Activated CD8-positive, alpha-beta T cell treated with anti-CD3 and anti-CD28 coated beads for 36 hours (primary cell): Measurements from ENCODE around the gene ENAH. TPM values are rescaled to one million over a fixed set of nuclear protein-coding genes. Genes with fewer than 3 reads are reported as not detected.
"Not testable (repeated sequence)": the region's sequence is repeated elsewhere in the genome, so short reads cannot be mapped to it uniquely, and the experiment has no call there.

Experiments
- ATAC-seq: fragments of 200-7000 bp; cut with Tn5 transposase; one replicate; pipeline ENCODE4 v1.10.0; 2021; ENCODE audit warnings: mild to moderate bottlenecking, moderate library complexity
- CTCF ChIA-PET: fragments of 350-600 bp; sonication (Branson Sonifier 250); formaldehyde crosslinking; loops from one replicate; lab custom pipeline; 2021; ENCODE audit warnings: antibody characterized with exemption; lab: Charles Lee
- POLR2A ChIA-PET: fragments of 350-600 bp; sonication (Branson Sonifier 250); formaldehyde crosslinking; loops from one replicate; lab custom pipeline; 2021; ENCODE audit warnings: antibody characterized with exemption; lab: Charles Lee
- DNase-seq: peaks from one replicate; pipeline ENCODE4 v3.0.0-alpha.2; 2020
- H3K27ac Mint-ChIP-seq: one replicate; pipeline ENCODE4 v1.8.0; 2021; ENCODE audit warnings: mild to moderate bottlenecking, mixed read lengths
- H3K27me3 Mint-ChIP-seq: one replicate; pipeline ENCODE4 v1.8.0; 2021; ENCODE audit warnings: mixed read lengths
- H3K36me3 Mint-ChIP-seq: one replicate; pipeline ENCODE4 v1.8.0; 2021; ENCODE audit warnings: low read depth, mixed read lengths
- H3K4me1 Mint-ChIP-seq: one replicate; pipeline ENCODE4 v1.8.0; 2021; ENCODE audit warnings: low read depth, mixed read lengths
- H3K4me3 Mint-ChIP-seq: one replicate; pipeline ENCODE4 v1.8.0; 2021; ENCODE audit warnings: mild to moderate bottlenecking, moderate library complexity, mixed read lengths
- H3K9me3 Mint-ChIP-seq: one replicate; pipeline ENCODE4 v1.8.0; 2021; ENCODE audit warnings: mixed read lengths
- intact Hi-C: fragments of 100-400 bp; cut with micrococcal nuclease; formaldehyde crosslinking; loops from one replicate; pipeline ENCODE4 v1.10.0; 2022
- total RNA-seq, 2 experiments: library from RNA; stranded (reverse); gene quantifications; one replicate each; pipeline ENCODE4 v1.2.3, GENCODE V29; 2021
- TF ChIP-seq, protein P1 (sequence below): fragments of 200-600 bp; IDR thresholded peaks from one replicate; pipeline ENCODE4 v1.8.0; 2022; ENCODE audit warnings: antibody characterized with exemption, mild to moderate bottlenecking

The ENAH gene
- total RNA-seq, 2 experiments from 2014 or later = 0.51 to 0.65 TPM

DNA sequence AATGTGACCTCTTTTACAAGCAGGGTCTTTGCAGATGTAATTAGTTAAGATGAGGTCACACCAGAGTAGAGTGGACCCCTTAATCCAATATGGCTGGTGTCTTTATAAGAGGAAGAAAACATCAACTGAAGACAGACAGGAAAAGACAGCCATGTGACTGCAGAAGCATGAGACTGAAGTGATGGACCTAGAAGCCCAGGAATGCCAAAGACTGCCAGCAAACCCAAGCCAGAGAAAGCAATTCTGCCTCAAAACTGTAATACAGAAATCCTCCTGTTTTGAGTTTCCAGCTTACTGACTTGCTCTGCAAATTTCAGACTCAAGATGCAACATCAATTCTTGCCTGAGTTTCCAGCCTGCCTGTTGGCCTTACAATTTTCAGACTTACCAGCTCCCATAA lies 17.3 kb downstream of the ENAH start:
- ATAC-seq (no peak), DNase-seq (no peak)
- Mint-ChIP-seq H3K27ac (no peak overlapping the region), H3K4me3 (no peak overlapping the region), H3K9me3 (no peaks in the 10 kb centered on the region), H3K4me1 (no peaks in the 10 kb centered on the region), H3K36me3 (no peaks in the 10 kb centered on the region), H3K27me3 (peaks cover 3% of the 10 kb centered on the region)
- intact Hi-C loops = no loop called here
- ChIA-PET CTCF (no interaction called here), POLR2A (no interaction called here)
- TF ChIP-seq, protein P1, sequence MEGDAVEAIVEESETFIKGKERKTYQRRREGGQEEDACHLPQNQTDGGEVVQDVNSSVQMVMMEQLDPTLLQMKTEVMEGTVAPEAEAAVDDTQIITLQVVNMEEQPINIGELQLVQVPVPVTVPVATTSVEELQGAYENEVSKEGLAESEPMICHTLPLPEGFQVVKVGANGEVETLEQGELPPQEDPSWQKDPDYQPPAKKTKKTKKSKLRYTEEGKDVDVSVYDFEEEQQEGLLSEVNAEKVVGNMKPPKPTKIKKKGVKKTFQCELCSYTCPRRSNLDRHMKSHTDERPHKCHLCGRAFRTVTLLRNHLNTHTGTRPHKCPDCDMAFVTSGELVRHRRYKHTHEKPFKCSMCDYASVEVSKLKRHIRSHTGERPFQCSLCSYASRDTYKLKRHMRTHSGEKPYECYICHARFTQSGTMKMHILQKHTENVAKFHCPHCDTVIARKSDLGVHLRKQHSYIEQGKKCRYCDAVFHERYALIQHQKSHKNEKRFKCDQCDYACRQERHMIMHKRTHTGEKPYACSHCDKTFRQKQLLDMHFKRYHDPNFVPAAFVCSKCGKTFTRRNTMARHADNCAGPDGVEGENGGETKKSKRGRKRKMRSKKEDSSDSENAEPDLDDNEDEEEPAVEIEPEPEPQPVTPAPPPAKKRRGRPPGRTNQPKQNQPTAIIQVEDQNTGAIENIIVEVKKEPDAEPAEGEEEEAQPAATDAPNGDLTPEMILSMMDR = no peak

DNA sequence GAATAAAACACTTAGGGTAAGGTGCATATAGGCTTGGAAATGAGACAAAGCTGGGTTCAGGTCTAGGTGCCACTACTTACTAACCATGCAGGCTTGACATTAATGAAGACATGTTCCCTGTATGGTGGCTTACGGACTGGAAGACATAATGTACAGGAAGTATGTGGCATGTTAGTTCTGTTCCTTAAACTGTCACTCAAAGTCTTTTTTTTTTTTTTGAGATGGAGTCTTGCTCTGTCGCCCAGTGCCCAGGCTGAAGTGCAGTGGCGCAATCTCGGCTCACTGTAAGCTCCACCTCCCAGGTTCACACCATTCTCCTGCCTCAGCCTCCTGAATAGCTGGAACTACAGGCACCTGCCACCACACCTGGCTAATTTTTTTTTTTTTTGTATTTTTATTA lies 20.1 kb downstream of the ENAH start:
- ChIA-PET CTCF (interaction anchor here (1.0 to 1.9 kb wide), 2 partner anchors 8 to 12 kb away, joined by 3 to 5 read pairs; no protein-coding TSS in a partner anchor), POLR2A (interaction anchor here (0.6 kb wide), 1 partner anchor 29 kb away, joined by 4 read pairs; no protein-coding TSS in a partner anchor)
- H3K9me3 Mint-ChIP-seq, ATAC-seq, H3K4me1 Mint-ChIP-seq, intact Hi-C loops, DNase-seq, H3K36me3 Mint-ChIP-seq, H3K27me3 Mint-ChIP-seq, H3K4me3 Mint-ChIP-seq, H3K27ac Mint-ChIP-seq: not testable (repeated sequence)

DNA sequence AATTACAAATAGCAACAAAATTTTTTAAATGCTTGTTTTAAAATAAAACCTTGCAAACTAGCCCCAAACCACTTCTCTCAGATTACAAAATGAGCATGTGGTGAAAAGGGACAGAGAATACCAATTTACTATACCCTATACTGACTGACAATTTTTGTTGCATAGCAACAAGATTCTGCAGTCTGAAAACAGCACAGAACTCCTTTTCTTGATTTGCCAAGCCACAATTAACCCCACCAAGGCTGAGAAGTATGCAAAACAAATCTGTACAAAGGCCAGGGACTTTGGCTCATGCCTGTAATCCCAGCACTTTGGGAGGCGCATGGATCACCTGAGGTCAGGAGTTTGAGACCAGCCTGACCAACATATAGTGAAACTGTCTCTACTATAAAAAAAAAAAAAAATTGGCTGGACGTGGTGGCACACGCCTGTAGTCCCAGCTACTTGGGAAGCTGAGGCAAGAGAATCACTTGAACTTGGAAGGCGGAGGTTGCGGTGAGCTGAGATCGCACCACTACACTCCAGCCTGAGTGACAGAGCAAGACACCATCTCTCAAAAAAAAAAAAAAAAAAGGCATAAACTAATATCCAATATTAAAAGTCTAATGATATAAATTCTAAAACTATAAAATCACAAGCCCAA lies 21.8 kb downstream of the ENAH start:
- H3K27ac Mint-ChIP-seq = no peak overlapping the region
- no peak for DNase-seq
- H3K4me3 Mint-ChIP-seq = no peak overlapping the region
- H3K4me1 Mint-ChIP-seq = no peaks in the 10 kb centered on the region
- H3K36me3 Mint-ChIP-seq = no peaks in the 10 kb centered on the region
- ATAC-seq = no peak
- CTCF ChIA-PET = no interaction called here
- POLR2A ChIA-PET = interaction anchor here (0.6 kb wide), 1 partner anchor 11 kb away, joined by 3 read pairs; no protein-coding TSS in a partner anchor
- intact Hi-C loops = no loop called here
- peaks cover 6% of the 10 kb centered on the region for H3K27me3 Mint-ChIP-seq
- no peaks in the 10 kb centered on the region for H3K9me3 Mint-ChIP-seq
- TF ChIP-seq, protein P1 = no peak

DNA sequence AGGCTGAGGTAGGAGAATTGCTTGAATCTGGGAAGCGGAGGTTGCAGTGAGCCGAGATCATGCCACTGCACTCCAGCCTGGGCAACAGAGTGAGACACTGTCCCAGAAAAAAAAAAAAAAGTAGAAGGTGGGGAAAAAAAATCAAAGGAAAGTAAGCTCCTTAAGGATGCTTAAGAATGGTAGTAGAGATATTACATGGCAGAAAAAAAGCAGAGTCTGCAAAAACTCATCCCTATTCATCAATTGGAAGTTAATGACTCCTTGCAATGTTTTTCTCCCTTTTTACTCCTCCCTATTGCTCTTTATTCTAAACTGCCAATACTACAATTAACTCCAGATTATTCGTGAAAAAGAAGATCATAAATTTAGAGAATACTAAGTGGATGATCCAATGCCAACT lies 23.4 kb downstream of the ENAH start:
- no peak for DNase-seq
- TF ChIP-seq, protein P1 = no peak
- no peaks in the 10 kb centered on the region for H3K9me3 Mint-ChIP-seq
- no peak overlapping the region for H3K4me3 Mint-ChIP-seq
- no peak for ATAC-seq
- ChIA-PET POLR2A (no interaction called here), CTCF (no interaction called here)
- H3K27ac Mint-ChIP-seq = no peak overlapping the region
- no peaks in the 10 kb centered on the region for H3K4me1 Mint-ChIP-seq
- peaks cover 10% of the 10 kb centered on the region for H3K27me3 Mint-ChIP-seq
- H3K36me3 Mint-ChIP-seq = no peaks in the 10 kb centered on the region
- intact Hi-C loops = no loop called here

DNA sequence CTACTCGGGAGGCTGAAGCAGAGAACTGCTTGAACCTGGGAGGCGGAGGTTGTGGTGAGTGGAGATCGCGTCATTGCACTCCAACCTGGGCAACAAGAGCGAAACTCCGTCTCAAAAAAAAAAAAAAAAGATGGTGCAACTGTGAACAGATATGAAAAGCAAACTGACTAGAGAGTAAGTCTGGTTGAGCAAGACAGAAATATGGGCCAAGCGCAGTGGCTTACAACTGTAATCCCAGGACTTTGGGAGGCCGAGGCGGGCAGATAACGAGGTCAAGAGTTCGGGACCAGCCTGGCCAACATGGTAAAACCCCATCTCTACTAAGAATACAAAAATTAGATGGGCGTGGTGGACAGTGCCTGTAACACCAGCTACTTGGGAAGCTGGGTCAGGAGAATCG lies 24.1 kb downstream of the ENAH start:
- H3K4me3 Mint-ChIP-seq, H3K4me1 Mint-ChIP-seq, H3K9me3 Mint-ChIP-seq, intact Hi-C loops, H3K36me3 Mint-ChIP-seq, ATAC-seq, H3K27me3 Mint-ChIP-seq, POLR2A ChIA-PET, CTCF ChIA-PET, DNase-seq, H3K27ac Mint-ChIP-seq: not testable (repeated sequence)

DNA sequence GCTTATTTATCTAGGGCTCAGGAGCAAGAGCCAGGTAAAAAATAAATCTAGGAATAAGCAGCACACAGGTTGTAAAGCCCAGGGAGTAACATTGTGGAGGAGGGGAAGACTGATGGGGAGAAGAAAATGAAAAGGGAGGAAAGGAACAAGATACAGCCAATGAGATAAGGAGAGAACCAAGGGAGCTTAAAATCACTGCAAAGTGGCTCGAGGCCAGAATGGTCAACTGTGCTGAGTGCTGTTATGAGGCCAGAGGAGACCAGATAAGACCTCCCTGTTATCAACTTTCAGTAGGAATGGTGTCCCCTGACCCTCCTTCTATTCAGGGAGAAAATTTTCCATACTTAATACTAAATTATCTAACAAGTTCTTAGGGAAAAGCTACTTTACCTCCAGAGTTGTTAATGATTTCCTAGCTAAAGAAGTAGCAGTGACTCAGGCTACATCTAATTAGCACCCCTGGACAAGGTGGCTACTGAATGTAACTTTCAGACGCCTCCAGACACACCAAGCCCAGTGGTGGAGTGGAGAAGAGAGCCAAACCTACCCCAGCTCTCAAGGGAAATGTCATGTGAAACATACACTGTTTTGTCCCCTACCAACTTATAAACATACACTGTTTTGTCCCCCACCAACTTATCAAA lies 25.5 kb downstream of the ENAH start:
- H3K27me3 Mint-ChIP-seq = peaks cover 10% of the 10 kb centered on the region
- TF ChIP-seq, protein P1 = no peak
- ATAC-seq (no peak), DNase-seq (no peak)
- intact Hi-C loops = no loop called here
- H3K27ac Mint-ChIP-seq = no peak overlapping the region
- H3K9me3 Mint-ChIP-seq = no peaks in the 10 kb centered on the region
- H3K4me1 Mint-ChIP-seq = no peaks in the 10 kb centered on the region
- no peak overlapping the region for H3K4me3 Mint-ChIP-seq
- ChIA-PET CTCF (interaction anchor here (1.6 kb wide), 1 partner anchor 10 kb away, joined by 4 read pairs; no protein-coding TSS in a partner anchor), POLR2A (interaction anchor here (0.5 to 0.6 kb wide), 2 partner anchors 11 to 229 kb away, joined by 3 read pairs; no protein-coding TSS in a partner anchor)
- no peaks in the 10 kb centered on the region for H3K36me3 Mint-ChIP-seq
